GM18502 (cell line): ENCODE results near the gene POLA1.
A peak's percentile ranks its signal among the peaks of the same experiment; 100 is the strongest.

Experiments
- ATAC-seq: cut with Tn5 transposase; IDR thresholded peaks from one replicate; pipeline ENCODE4 v1.9.1; 2021; ENCODE audit warnings: mild to moderate bottlenecking; ENCODE audit not compliant: unreplicated experiment, poor library complexity

The POLA1 gene

DNA sequence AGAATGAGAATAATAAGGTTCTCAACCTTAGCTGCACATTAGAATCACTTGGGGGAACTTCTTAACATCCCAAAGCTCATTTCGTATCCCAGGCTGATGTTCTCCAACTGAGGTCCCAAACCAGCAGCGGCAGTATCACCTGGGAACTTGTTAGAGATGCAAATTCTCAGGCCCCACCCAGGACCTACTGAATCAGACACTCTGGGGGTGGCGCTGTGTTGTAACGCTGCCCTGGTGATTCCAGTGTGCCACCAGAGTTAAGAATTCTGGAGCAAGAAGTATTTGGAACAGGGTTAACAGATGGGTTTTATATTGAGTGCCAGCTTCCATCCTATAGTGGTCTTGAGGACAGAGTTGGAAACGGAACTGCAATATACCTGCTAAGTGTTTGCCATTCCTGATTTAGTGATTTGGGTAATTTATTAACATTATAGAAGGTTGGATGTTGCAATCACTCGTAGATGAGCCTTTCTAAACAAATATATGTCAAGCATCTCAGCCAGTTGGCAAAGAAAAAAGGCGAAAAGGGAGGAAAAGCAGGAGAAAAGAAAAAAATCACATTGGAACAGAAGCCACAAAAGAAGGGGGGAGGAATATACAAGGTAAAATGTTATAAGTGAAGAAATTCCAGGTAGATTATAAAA, 181.0 kb downstream of the POLA1 start:
- ATAC-seq, result no peak

DNA sequence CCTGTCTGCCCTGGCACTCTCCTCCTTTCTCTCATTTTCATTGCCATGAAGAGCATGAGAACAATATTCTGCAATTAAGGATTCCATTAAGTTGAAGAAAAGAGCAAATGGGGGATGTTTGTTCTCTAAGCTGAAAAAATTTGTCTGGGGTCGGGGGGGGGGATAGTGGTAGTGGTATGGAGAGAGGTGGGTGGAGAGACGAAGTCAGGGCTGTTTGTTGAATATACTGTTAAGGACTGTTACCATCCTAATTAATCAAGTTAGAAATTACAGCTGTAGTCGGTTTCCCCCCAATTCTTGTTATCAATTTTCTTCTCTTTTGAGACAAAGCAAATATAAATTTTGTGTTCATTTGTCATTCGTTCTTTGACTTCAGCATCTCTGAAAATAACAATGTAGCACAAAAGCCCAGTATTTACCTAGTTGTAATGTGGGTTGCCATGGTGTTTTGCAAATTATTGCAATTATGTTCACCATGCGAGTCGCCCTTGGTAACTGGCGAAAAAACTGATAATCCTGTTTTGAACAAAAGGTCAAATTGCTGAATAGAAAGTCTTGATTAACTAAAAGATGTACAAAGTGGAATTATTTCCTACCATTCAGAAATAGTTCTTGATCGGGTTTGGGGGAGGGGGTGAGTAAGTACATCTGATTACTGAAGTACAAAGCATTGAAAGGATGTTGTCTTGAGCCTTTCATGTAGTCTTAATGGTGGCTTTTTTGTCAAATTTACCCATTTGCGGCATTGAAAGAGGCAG, 183.0 kb downstream of the POLA1 start:
- ATAC-seq, result no peak

DNA sequence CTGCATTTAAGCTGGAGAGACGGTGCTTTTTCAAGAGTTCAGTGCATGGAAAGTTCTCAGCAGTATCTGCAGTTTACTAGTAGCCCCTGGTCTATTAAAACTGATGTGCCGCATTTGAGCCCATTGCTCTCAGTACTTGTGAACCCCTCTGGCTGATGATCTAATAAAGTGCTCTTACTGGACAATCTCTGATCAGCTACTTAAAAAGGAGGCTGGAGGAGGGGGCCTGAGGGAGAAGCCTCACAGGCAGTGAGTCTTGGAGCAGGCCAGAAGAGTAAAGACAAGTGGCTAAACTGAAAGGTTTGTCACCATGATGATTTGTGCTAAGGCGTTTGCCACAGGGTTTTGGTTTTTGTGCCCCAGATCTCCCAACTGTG, 183.6 kb downstream of the POLA1 start:
- ATAC-seq, result no peak

DNA sequence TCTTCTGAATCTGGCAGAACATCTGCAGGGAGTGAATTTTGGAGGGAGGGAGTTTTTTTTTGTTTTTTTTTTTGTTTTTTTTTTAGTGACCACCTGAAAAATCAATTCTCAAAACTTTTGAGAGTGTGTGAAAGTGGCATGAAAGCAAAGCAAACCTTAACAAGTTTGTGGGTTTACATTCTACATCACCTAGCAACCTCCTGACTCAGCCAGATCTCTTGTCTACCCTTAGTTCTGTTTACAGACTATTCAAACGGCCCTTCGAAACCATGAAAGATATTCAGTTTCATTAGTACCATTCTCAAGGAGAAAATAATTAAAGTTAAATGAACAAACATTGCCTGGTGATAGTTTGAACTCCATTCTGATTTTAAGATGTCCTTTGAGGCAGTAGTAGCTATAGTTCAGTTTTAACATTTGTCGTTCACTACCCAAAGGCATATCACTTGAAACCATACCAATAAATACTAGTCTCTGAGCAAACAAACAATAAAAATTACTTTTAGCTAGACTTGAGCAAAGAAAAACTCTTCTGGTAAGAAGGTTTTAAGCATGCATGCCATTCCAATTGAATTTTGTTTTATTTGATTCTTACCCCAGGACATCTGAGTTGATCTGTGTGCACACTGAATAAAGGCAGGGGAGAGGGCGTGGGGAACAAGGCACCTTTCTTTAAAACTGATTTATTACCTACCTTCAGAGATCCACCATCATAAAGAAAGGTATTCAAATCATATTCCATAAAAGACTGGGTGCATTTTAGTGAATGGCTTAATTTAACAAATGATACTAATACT, 184.3 kb downstream of the POLA1 start:
- no peak for ATAC-seq

GRCh38 chrX:24879679-24880078, 186.0 kb downstream of the POLA1 start:
- no peak for ATAC-seq

GRCh38 chrX:24886916-24887315, 193.2 kb downstream of the POLA1 start:
- no peak for ATAC-seq

DNA sequence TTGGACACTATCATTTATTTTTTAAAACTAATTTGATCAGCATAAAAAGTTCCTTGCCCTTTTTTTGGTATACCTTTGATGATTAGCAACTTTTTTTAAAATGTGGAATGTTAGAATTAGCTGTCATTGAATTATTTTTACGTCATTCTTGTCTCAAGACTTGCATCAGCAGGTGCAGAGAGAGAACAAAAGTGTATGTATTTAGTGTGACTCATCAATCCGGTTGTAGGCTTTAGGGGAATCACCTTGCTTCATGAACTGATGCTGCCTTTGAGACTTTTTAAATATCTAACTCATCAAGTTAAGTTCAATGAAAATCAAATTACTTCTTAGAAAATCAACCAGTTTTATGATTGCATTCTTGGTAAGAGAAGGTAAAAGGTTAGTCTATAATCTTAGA, 197.0 kb downstream of the POLA1 start:
- ATAC-seq, result no peak

- ATAC-seq, result no peak
Observed at GRCh38 chrX:24899391-24899790, 205.7 kb downstream of the POLA1 start.

GRCh38 chrX:24900234-24900633, 206.5 kb downstream of the POLA1 start:
- ATAC-seq, result no peak

DNA sequence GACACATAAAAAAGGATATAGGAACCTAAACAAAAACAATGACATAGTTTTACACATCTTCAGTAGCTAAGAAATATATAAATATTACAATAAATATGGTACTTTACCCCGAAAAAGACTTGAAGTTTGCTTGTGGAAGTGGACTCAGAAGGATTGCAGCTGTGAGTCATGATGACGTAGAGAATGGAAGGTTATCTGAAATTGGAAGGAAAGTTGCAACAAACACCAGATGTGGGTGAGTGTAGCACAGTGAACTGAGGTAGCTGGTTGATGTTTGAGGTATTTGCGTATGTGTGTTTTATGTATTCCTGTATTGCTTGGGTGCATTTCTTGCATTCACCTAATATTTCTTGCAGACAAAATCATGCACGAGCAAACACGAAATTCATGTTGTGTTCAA, 209.1 kb downstream of the POLA1 start:
- ATAC-seq, result no peak

GRCh38 chrX:24918715-24919114, 225.0 kb downstream of the POLA1 start:
- no peak for ATAC-seq

DNA sequence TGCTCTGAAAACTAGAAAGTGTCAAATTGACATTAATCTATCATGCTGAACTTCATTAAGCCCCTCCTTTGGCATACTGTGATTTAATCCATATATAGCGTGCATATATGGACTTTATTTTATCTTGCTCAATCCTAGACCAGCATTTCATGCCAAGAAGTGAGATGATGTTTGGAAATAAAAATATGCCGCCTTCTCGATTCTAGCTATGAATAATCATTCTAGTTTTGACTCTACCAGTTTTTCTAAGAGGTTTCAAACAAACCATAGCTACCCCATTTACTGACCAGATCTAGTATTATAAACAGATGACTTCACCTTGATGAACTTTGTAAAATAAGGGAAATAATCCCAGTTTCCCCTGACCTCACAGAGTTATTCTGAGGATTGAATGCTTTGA, 227.1 kb downstream of the POLA1 start:
- peak; percentile 76 for ATAC-seq

GRCh38 chrX:24925430-24925829, 231.7 kb downstream of the POLA1 start:
- ATAC-seq, result no peak

DNA sequence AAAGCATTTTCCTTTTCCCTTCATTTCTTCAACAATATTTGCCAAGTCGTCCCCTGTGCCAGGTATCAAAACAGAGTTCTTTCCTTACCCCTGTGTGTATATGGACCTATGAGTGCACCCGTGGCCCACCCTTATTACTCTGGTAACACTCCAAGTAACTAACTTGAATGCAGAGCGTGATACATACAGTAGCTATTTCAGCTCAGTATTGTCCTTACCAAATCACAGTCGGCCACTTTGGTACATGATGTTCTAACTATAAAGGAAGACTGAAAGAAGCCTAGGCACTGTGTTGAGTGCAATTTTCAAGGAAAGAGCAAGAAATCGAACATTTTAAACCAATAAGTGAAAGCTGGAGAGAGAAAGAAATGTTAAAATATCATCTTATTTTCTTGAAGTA, 233.7 kb downstream of the POLA1 start:
- ATAC-seq, result no peak

DNA sequence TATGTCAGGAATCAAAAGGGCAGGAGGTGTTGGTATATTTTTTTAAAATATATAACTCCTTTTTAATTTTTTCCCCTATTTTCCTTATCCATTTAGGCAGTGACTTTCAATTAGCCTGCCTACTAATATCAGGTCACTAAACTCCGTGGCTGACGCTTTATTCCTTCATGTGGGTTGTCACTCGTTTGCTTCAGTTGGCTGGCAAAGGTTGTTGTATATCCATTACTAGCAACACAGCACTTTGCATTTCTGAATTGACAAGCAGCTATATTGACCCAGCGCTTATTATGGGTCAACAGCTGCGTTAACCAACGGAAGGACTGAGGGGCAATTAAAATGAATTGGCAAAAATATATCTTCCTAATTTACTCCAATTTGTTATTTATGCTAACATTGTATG, 234.4 kb downstream of the POLA1 start:
- no peak for ATAC-seq

GRCh38 chrX:24934279-24934678, 240.6 kb downstream of the POLA1 start:
- no peak for ATAC-seq

GRCh38 chrX:24945009-24945408, 251.3 kb downstream of the POLA1 start:
- no peak for ATAC-seq

GRCh38 chrX:24946369-24946768, 252.7 kb downstream of the POLA1 start:
- ATAC-seq, result no peak

- no peak for ATAC-seq
Observed at GRCh38 chrX:24954732-24955131, 261.0 kb downstream of the POLA1 start.

- no peak for ATAC-seq
Observed at GRCh38 chrX:24955372-24955930, 261.7 kb downstream of the POLA1 start.

- ATAC-seq, result no peak
Observed at GRCh38 chrX:24956828-24957227, 263.1 kb downstream of the POLA1 start.
